OCI-LY7 (cell line): ENCODE results near the gene CTNNA2. TPM values are rescaled to one million over a fixed set of nuclear protein-coding genes. Genes with fewer than 3 reads are reported as not detected.

Experiments
- BruUV-seq: library from RNA; stranded (reverse); fragments of 400-500 nt; replicated peaks from 2 replicates; lab custom pipeline; 2021; lab: Mats Ljungman, UMichigan
- CTCF ChIA-PET: fragments of 300-600 bp; sonication (Branson Sonifier 250); formaldehyde crosslinking; loops from one replicate; lab custom pipeline; 2022; ENCODE audit warnings: antibody characterized with exemption; ENCODE audit not compliant: unreplicated experiment; lab: Charles Lee
- POLR2A ChIA-PET: fragments of 300-600 bp; sonication (Branson Sonifier 250); formaldehyde crosslinking; loops from one replicate; lab custom pipeline; 2022; ENCODE audit warnings: antibody characterized with exemption; lab: Charles Lee
- DNase-seq: peaks from one replicate; pipeline ENCODE4 v3.0.0-alpha.2; 2015; ENCODE audit warnings: low spot score
- H2AFZ ChIP-seq: fragments of 200-600 bp; sonication (generic), shearing (Covaris generic); 2 replicates; pipeline ENCODE4 v1.6.1; 2014; ENCODE audit warnings: mild to moderate bottlenecking, antibody characterized with exemption, low read length, moderate library complexity
- H3K27ac ChIP-seq: fragments of 200-600 bp; sonication (generic); 2 replicates; pipeline ENCODE4 v1.5.1; 2014; ENCODE audit warnings: mixed run types, low read depth, mild to moderate bottlenecking, moderate library complexity, low read length, inconsistent platforms; ENCODE audit not compliant: poor library complexity, severe bottlenecking
- H3K36me3 ChIP-seq: fragments of 200-600 bp; sonication (generic); 2 replicates; pipeline ENCODE4 v1.6.1; 2014; ENCODE audit warnings: mild to moderate bottlenecking, antibody characterized with exemption, low read length, moderate library complexity, mixed read lengths; ENCODE audit not compliant: insufficient read depth
- H3K4me1 ChIP-seq: fragments of 200-600 bp; sonication (generic); 2 replicates; pipeline ENCODE4 v1.5.1; 2014; ENCODE audit warnings: mild to moderate bottlenecking, low read length; ENCODE audit not compliant: insufficient read depth, poor library complexity, severe bottlenecking
- H3K4me2 ChIP-seq: fragments of 200-600 bp; sonication (generic); 2 replicates; pipeline ENCODE4 v1.6.1; 2014; ENCODE audit warnings: mild to moderate bottlenecking, low read length
- H3K4me3 ChIP-seq: fragments of 200-600 bp; sonication (generic); 2 replicates; pipeline ENCODE4 v1.5.1; 2014; ENCODE audit warnings: mild to moderate bottlenecking, low read depth, low read length; ENCODE audit not compliant: poor library complexity, severe bottlenecking
- H3K79me2 ChIP-seq: fragments of 200-600 bp; sonication (generic); 2 replicates; pipeline ENCODE4 v1.6.1; 2016; ENCODE audit warnings: low read depth, mild to moderate bottlenecking, low read length, moderate library complexity, mixed read lengths; ENCODE audit not compliant: insufficient read depth
- H3K9me2 ChIP-seq: fragments of 200-600 bp; sonication (generic); 2 replicates; pipeline ENCODE4 v1.6.1; 2016; ENCODE audit warnings: mild to moderate bottlenecking, low read length, mixed read lengths; ENCODE audit not compliant: insufficient read depth
- H3K9me3 ChIP-seq: fragments of 200-600 bp; sonication (generic); 2 replicates; pipeline ENCODE4 v1.6.1; 2014; ENCODE audit warnings: mild to moderate bottlenecking, mixed run types, low read length, mixed read lengths
- H4K20me1 ChIP-seq: fragments of 200-600 bp; sonication (generic); 2 replicates; pipeline ENCODE4 v1.6.1; 2014; ENCODE audit warnings: mild to moderate bottlenecking, antibody characterized with exemption, low read length, moderate library complexity, mixed read lengths; ENCODE audit not compliant: insufficient read depth
- CTCF ChIP-seq: fragments of 200-600 bp; sonication (generic); conservative IDR thresholded peaks from 2 replicates; pipeline ENCODE4 v1.5.1; 2014; ENCODE audit warnings: mild to moderate bottlenecking, antibody characterized with exemption, low read length, moderate library complexity, mixed read lengths
- EZH2phosphoT487 ChIP-seq: fragments of 200-600 bp; sonication (generic); IDR thresholded peaks from 2 replicates; pipeline ENCODE4 v1.6.1; 2018; ENCODE audit warnings: low read depth, borderline replicate concordance, mild to moderate bottlenecking, mixed run types, antibody characterized with exemption, low read length, moderate library complexity, mixed read lengths
- intact Hi-C: fragments of 100-400 bp; cut with micrococcal nuclease; formaldehyde crosslinking; loops from one replicate; pipeline ENCODE4 v1.10.0; 2022; ENCODE audit not compliant: unreplicated experiment
- total RNA-seq, 2 experiments: library from RNA; depleted of rRNA in 1 of 2; stranded (reverse); fragments of >200 nt in 1 of 2; shearing (Covaris generic) in 1 of 2; gene quantifications; 2 replicates each; pipeline ENCODE4 v1.2.3, GENCODE V29; 2014 to 2022

Gene CTNNA2
- total RNA-seq, 2 experiments from 2014 or later: 0.19 to 2.7 TPM

- intact Hi-C loops: no loop called here
- H3K79me2 ChIP-seq: no peaks in the 10 kb centered on the region
- no peaks in the 10 kb centered on the region for H3K9me2 ChIP-seq
- no peak overlapping the region for H3K4me2 ChIP-seq
- no peak for DNase-seq
- no TSS peak for BruUV-seq
- CTCF ChIA-PET: no interaction called here
- no peaks in the 10 kb centered on the region for H3K36me3 ChIP-seq
- no peaks in the 10 kb centered on the region for H4K20me1 ChIP-seq
- no peak overlapping the region for H3K4me3 ChIP-seq
- H3K27ac ChIP-seq: no peak overlapping the region
- no peak overlapping the region for H2AFZ ChIP-seq
- no peaks in the 10 kb centered on the region for H3K9me3 ChIP-seq
- POLR2A ChIA-PET: no interaction called here
- TF ChIP-seq EZH2phosphoT487 (no peak), CTCF (no peak)
- H3K4me1 ChIP-seq: no peaks in the 10 kb centered on the region
Measured at GRCh38 chr2:79734518-79734917, 221.7 kb downstream of the CTNNA2 start.

GRCh38 chr2:79740879-79741443 lies 228.1 kb downstream of the CTNNA2 start:
- no TSS peak for BruUV-seq
- Histone ChIP-seq H3K4me2 (no peak overlapping the region), H3K9me3 (no peaks in the 10 kb centered on the region), H3K36me3 (no peaks in the 10 kb centered on the region), H3K27ac (no peak overlapping the region), H3K79me2 (no peaks in the 10 kb centered on the region), H3K9me2 (no peaks in the 10 kb centered on the region), H2AFZ (no peak overlapping the region), H4K20me1 (no peaks in the 10 kb centered on the region), H3K4me3 (no peak overlapping the region), H3K4me1 (no peaks in the 10 kb centered on the region)
- intact Hi-C loops: no loop called here
- CTCF ChIA-PET: no interaction called here
- DNase-seq: no peak
- TF ChIP-seq EZH2phosphoT487 (no peak), CTCF (no peak)
- POLR2A ChIA-PET: no interaction called here

- BruUV-seq: no TSS peak
- no peak overlapping the region for H2AFZ ChIP-seq
- H3K36me3 ChIP-seq: no peaks in the 10 kb centered on the region
- no peaks in the 10 kb centered on the region for H3K9me3 ChIP-seq
- H4K20me1 ChIP-seq: no peaks in the 10 kb centered on the region
- H3K4me1 ChIP-seq: no peaks in the 10 kb centered on the region
- H3K79me2 ChIP-seq: no peaks in the 10 kb centered on the region
- H3K4me2 ChIP-seq: no peak overlapping the region
- H3K27ac ChIP-seq: no peak overlapping the region
- POLR2A ChIA-PET: interaction anchor here (1.0 kb wide), 1 partner anchor 13 kb away, joined by 3 read pairs; no protein-coding TSS in a partner anchor
- intact Hi-C loops: no loop called here
- H3K9me2 ChIP-seq: no peaks in the 10 kb centered on the region
- no peak for TF ChIP-seq EZH2phosphoT487
- DNase-seq: no peak
- no peak overlapping the region for H3K4me3 ChIP-seq
- CTCF ChIA-PET: no interaction called here
Measured at GRCh38 chr2:79750321-79750720, 237.5 kb downstream of the CTNNA2 start.
